Peyer's patch (tissue), 4 donors: ENCODE measurements around the gene RPEL1. TPM values are rescaled to one million over a fixed set of nuclear protein-coding genes. Genes with fewer than 3 reads are reported as not detected.
"Not testable (repeated sequence)": the region's sequence is repeated elsewhere in the genome, so short reads cannot be mapped to it uniquely, and the experiment has no call there.

ENCODE experiments used
- DNase-seq, 3 donors: peaks; one replicate each; pipeline ENCODE4 v3.0.0-alpha.2; 2017 to 2019
- H3K27ac ChIP-seq, 4 donors: fragments of 200-600 bp; sonication (generic); one replicate each; pipeline ENCODE4 v1.5.1; 2016 to 2019
- H3K27me3 ChIP-seq, 2 donors: fragments of 200-600 bp; sonication (generic); one replicate each; pipeline ENCODE4 v1.5.1; 2019
- H3K36me3 ChIP-seq, 3 donors: fragments of 200-600 bp; sonication (generic); one replicate each; pipeline ENCODE4 v1.5.1; 2016 to 2019
- H3K4me1 ChIP-seq, 4 donors: fragments of 200-600 bp; sonication (generic); one replicate each; pipeline ENCODE4 v1.5.1; 2016 to 2019
- H3K4me3 ChIP-seq, 4 donors: fragments of 200-600 bp; sonication (generic); 1 replicate in 3 of 4; 2 replicates in 1 of 4; pipeline ENCODE4 v1.5.1; 2016 to 2019; ENCODE audit warnings: mild to moderate bottlenecking in 1 of 4
- H3K9me3 ChIP-seq, 4 donors: fragments of 200-600 bp; sonication (generic); one replicate each; pipeline ENCODE4 v1.5.1; 2016 to 2019; ENCODE audit warnings: mild to moderate bottlenecking in 1 of 4
- CTCF ChIP-seq, 6 experiments: fragments of 450-650 bp in 4 of 6; fragments of 200-600 bp in 2 of 6; sonication (generic) in 1 of 6; IDR thresholded peaks; one replicate each; pipeline ENCODE4 v1.5.1; 2017 to 2019; ENCODE audit warnings: antibody characterized with exemption in 6 of 6, mild to moderate bottlenecking in 3 of 6, moderate library complexity in 1 of 6
- POLR2A ChIP-seq, 2 donors: fragments of 450-650 bp; IDR thresholded peaks; one replicate each; pipeline ENCODE4 v1.5.1; 2017; ENCODE audit warnings: antibody characterized with exemption in 2 of 2, mild to moderate bottlenecking in 2 of 2, moderate library complexity in 2 of 2
- total RNA-seq, 4 donors: library from RNA; depleted of rRNA; stranded (reverse); fragments of >200 nt; gene quantifications; one replicate each; pipeline ENCODE4 v1.1.0, GENCODE V29; 2016

RPEL1 gene
- total RNA-seq: under 1 TPM in 2 of 4 donors, not detected in 2; 0.40 to 0.88 TPM

DNA sequence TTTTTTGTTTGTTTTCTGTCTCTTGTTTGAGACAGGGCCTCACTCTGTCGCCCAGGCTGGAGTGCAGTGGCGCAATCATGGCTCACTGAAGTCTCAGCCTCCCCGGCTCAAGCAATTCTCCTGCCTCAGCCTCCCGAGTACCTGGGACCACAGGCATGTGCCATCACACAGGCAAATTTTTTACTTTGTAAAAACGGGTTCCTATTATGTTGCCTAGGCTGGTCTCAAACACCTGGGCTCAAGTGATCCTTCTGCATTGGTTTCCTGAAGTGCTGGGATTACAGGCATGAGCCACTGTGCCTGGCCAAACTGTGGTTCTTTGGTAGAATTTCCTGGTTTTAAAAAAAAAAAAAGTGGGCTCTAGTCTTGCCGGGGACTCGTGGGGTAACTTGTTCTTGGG lies at the start of gene RPEL1:
RPEL1 (plus strand) TSS at position 301 of the 400 bp plus-strand sequence. CDS start 110 bp downstream, outside the sequence.
- H3K9me3 ChIP-seq, H3K36me3 ChIP-seq: not testable (repeated sequence)

GRCh38 chr10:103196516-103196915 lies 49.2 kb upstream of the RPEL1 start:
- no peak for TF ChIP-seq POLR2A (IDR thresholded peaks at IDR 0.05)
- no peak for TF ChIP-seq CTCF (IDR thresholded peaks at IDR 0.05)
- no peak overlapping the region for H3K4me3 ChIP-seq
- no peaks in the 10 kb centered on the region for H3K27me3 ChIP-seq
- no peak for DNase-seq
- no peaks in the 10 kb centered on the region for H3K9me3 ChIP-seq
- H3K36me3 ChIP-seq: no peaks in the 10 kb centered on the region
- no peak overlapping the region for H3K27ac ChIP-seq
- H3K4me1 ChIP-seq: peaks cover 0 to 3% (median 1%) of the 10 kb centered on the region in 4 donors

More for the DNA sequence above, at the start of gene RPEL1:
- DNase-seq, H3K27ac ChIP-seq, H3K4me1 ChIP-seq, H3K4me3 ChIP-seq, H3K27me3 ChIP-seq: not testable (repeated sequence)

DNA sequence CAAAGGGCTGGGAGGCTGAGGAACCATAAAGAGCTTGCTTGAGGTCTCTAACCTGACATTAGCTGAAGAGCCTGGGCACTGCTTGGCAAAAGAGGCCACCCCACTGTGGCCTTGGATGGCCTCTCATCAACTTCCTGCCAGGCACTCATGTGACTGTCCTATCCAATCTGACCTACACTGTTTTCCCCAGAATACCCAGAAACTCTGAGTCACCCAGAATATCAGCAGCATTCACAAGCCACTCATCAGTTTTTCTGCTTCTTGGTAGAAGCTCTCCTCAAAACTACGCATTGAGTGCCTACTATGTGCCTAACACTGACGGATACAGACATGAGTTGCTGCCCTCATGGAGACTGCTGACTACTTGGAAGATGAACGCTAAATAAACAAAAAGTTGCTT lies 48.5 kb upstream of the RPEL1 start:
- Histone ChIP-seq H3K4me1 (no peaks in the 10 kb centered on the region), H3K27ac (no peak overlapping the region)

DNA sequence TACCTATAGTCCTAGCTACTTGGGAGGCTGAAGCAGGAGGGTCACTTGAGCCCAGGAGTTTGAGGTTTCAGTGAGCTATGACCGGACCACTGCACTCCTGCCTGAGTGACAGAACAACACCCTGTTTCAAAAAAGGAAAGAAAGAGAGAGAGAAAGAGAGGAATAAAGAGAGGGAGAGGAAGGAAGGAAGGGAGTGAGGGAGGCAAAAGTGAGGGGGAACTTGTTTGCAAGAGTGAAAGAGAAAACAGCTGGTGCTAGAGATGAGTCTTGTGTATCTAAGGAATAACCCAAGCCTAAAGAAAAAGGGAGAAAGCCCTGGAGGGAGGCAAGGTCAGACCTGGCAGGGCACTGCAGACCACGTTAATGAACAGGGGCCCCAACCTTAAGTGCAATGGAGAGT lies 47.8 kb upstream of the RPEL1 start:
- H3K27ac ChIP-seq: no peak overlapping the region
- no peaks in the 10 kb centered on the region for H3K9me3 ChIP-seq
- no peak for DNase-seq
- no peaks in the 10 kb centered on the region for H3K36me3 ChIP-seq
- H3K4me1 ChIP-seq: no peaks in the 10 kb centered on the region
- TF ChIP-seq POLR2A (IDR thresholded peaks at IDR 0.05) (no peak), CTCF (IDR thresholded peaks at IDR 0.05) (no peak)
- no peak overlapping the region for H3K4me3 ChIP-seq
- no peaks in the 10 kb centered on the region for H3K27me3 ChIP-seq

More for the DNA sequence above, 48.5 kb upstream of the RPEL1 start:
- Histone ChIP-seq H3K27me3 (no peaks in the 10 kb centered on the region), H3K36me3 (no peaks in the 10 kb centered on the region), H3K4me3 (no peak overlapping the region), H3K9me3 (no peaks in the 10 kb centered on the region)
- peak in 1 of 3 donors; percentile 58 for DNase-seq
- TF ChIP-seq CTCF (IDR thresholded peaks at IDR 0.05) (no peak), POLR2A (IDR thresholded peaks at IDR 0.05) (no peak)

DNA sequence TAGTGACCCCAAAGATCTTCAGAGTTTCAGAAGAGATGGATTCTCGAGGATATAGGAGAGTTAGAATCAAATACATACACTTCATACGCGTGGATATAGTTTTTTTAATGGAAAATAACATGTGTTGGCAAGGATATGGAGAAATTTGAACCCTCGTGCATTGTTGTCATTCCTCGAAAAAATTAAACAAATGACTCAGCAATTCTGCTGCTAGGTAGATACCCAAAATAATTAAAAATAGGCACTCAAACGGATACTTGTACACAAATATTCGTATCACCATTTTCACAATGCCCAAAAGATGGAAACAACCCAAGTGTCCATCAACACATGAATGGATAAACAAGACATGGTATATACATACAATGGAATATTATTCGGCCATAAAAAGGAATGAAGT lies 47.0 kb upstream of the RPEL1 start:
- H3K4me1 ChIP-seq: no peaks in the 10 kb centered on the region
- no peak for DNase-seq
- no peaks in the 10 kb centered on the region for H3K27me3 ChIP-seq
- H3K9me3 ChIP-seq: no peaks in the 10 kb centered on the region
- H3K27ac ChIP-seq: no peak overlapping the region
- TF ChIP-seq POLR2A (IDR thresholded peaks at IDR 0.05): no peak
- no peak for TF ChIP-seq CTCF (IDR thresholded peaks at IDR 0.05)
- no peak overlapping the region for H3K4me3 ChIP-seq
- no peaks in the 10 kb centered on the region for H3K36me3 ChIP-seq

GRCh38 chr10:103199488-103199887 lies 46.2 kb upstream of the RPEL1 start:
- DNase-seq: no peak
- TF ChIP-seq POLR2A (IDR thresholded peaks at IDR 0.05): no peak
- no peak for TF ChIP-seq CTCF (IDR thresholded peaks at IDR 0.05)
- H3K27me3 ChIP-seq: no peaks in the 10 kb centered on the region
- no peaks in the 10 kb centered on the region for H3K9me3 ChIP-seq
- no peaks in the 10 kb centered on the region for H3K4me1 ChIP-seq
- no peaks in the 10 kb centered on the region for H3K36me3 ChIP-seq
- H3K27ac ChIP-seq: no peak overlapping the region
- H3K4me3 ChIP-seq: no peak overlapping the region
